H1 (cell line): ENCODE measurements around the gene FAM170B. TPM values are rescaled to one million over a fixed set of nuclear protein-coding genes. Genes with fewer than 3 reads are reported as not detected.

ENCODE experiments used
- CTCF ChIA-PET: fragments of 300-600 bp; sonication (Branson Sonifier 250); formaldehyde crosslinking; loops from one replicate; lab custom pipeline; 2021; ENCODE audit not compliant: partially characterized antibody; lab: Charles Lee
- POLR2A ChIA-PET: fragments of 300-600 bp; sonication (Branson Sonifier 250); formaldehyde crosslinking; loops from one replicate; lab custom pipeline; 2021; ENCODE audit warnings: inconsistent platforms; ENCODE audit not compliant: partially characterized antibody; lab: Charles Lee
- DNase-seq, 2 experiments: peaks; one replicate each; pipeline versions ENCODE4 v3.0.0 to v3.0.0-alpha.2; 2010 to 2022; ENCODE audit warnings: low spot score in 2 of 2, low read depth in 1 of 2, mixed read lengths in 1 of 2
- FAIRE-seq: peaks from 2 replicates; lab custom pipeline; 2011; peaks lifted over from hg19 to GRCh38; lab: Jason Lieb, UNC
- H2AFZ ChIP-seq: 2 replicates; pipeline ENCODE4 v1.8.1; 2012; ENCODE audit warnings: low read length, inconsistent platforms
- H2AK5ac ChIP-seq: 2 replicates; pipeline ENCODE4 v1.6.1; 2013; ENCODE audit warnings: low read depth, low read length
- H2BK120ac ChIP-seq: replicated peaks from 2 replicates; pipeline ENCODE3; 2013; ENCODE audit warnings: low read depth, low read length, inconsistent platforms
- H2BK12ac ChIP-seq: 2 replicates; pipeline ENCODE4 v1.6.1; 2013; ENCODE audit warnings: low read depth, low read length
- H2BK15ac ChIP-seq: 2 replicates; pipeline ENCODE4 v1.6.1; 2013; ENCODE audit warnings: low read length
- H2BK20ac ChIP-seq: 2 replicates; pipeline ENCODE4 v1.6.1; 2013; ENCODE audit warnings: low read length
- H2BK5ac ChIP-seq: 2 replicates; pipeline ENCODE4 v1.6.1; 2013; ENCODE audit warnings: low read depth, low read length
- H3K14ac ChIP-seq: 2 replicates; pipeline ENCODE4 v1.6.1; 2013; ENCODE audit warnings: inconsistent platforms; ENCODE audit not compliant: insufficient read length
- H3K18ac ChIP-seq: 2 replicates; pipeline ENCODE4 v1.6.1; 2013; ENCODE audit warnings: low read length; ENCODE audit errors: extremely low read depth
- H3K23ac ChIP-seq: 2 replicates; pipeline ENCODE4 v1.6.1; 2013; ENCODE audit warnings: inconsistent platforms; ENCODE audit not compliant: insufficient read length
- H3K23me2 ChIP-seq: 2 replicates; pipeline ENCODE4 v1.6.1; 2013; ENCODE audit warnings: low read depth, low read length
- H3K27ac ChIP-seq: 2 replicates; pipeline ENCODE4 v1.6.1; 2011; ENCODE audit warnings: low read depth, low read length, inconsistent platforms
- H3K27me3 ChIP-seq, 4 experiments: replicated peaks in 1 of 4; 1 replicate in 1 of 4; 2 replicates in 3 of 4; pipeline versions ENCODE4 v1.6.1 to v1.8.1; 2011 to 2013; ENCODE audit warnings: low read length in 3 of 4, mild to moderate bottlenecking in 3 of 4, inconsistent platforms in 2 of 4, mixed read lengths in 2 of 4, moderate library complexity in 1 of 4; ENCODE audit not compliant: control insufficient read depth in 3 of 4, insufficient read depth in 3 of 4; ENCODE audit errors: extremely low read depth in 1 of 4
- H3K36me3 ChIP-seq, 4 experiments: 2 replicates each; pipeline versions ENCODE4 v1.6.1 to v1.8.1; 2011 to 2013; ENCODE audit warnings: mild to moderate bottlenecking in 4 of 4, low read length in 3 of 4, moderate library complexity in 2 of 4, control low read depth in 1 of 4, inconsistent platforms in 1 of 4; ENCODE audit not compliant: insufficient read depth in 4 of 4, control insufficient read depth in 2 of 4
- H3K4ac ChIP-seq: replicated peaks from 2 replicates; pipeline ENCODE3; 2013; ENCODE audit warnings: low read length, low read depth, mixed read lengths, inconsistent platforms; ENCODE audit not compliant: insufficient read length
- H3K4me1 ChIP-seq, 4 experiments: replicated peaks in 1 of 4; 1 replicate in 1 of 4; 2 replicates in 3 of 4; pipeline versions ENCODE4 v1.6.1 to v1.8.1; 2011 to 2013; ENCODE audit warnings: low read length in 3 of 4, inconsistent platforms in 2 of 4, mixed read lengths in 1 of 4; ENCODE audit not compliant: insufficient read depth in 4 of 4, control insufficient read depth in 3 of 4
- H3K4me2 ChIP-seq, 2 experiments: 2 replicates each; pipeline versions ENCODE4 v1.6.1 to v1.8.1; 2011 to 2013; ENCODE audit warnings: low read depth in 2 of 2, low read length in 2 of 2, control low read depth in 1 of 2, inconsistent platforms in 1 of 2, mild to moderate bottlenecking in 1 of 2; ENCODE audit not compliant: insufficient read depth in 1 of 2
- H3K4me3 ChIP-seq, 4 experiments: fragments of 200-600, 300-600 bp in 1 of 4; sonication (generic), shearing (Covaris generic), sonication (Bioruptor Twin) in 1 of 4; 2 replicates each; pipeline versions ENCODE4 v1.5.1 to v1.8.1; 2011 to 2016; ENCODE audit warnings: low read length in 4 of 4, low read depth in 3 of 4, control low read depth in 2 of 4, inconsistent platforms in 2 of 4, mild to moderate bottlenecking in 2 of 4, mixed read lengths in 1 of 4, moderate library complexity in 1 of 4; ENCODE audit not compliant: insufficient read depth in 2 of 4; ENCODE audit errors: extremely low read depth in 1 of 4
- H3K56ac ChIP-seq: replicated peaks from 2 replicates; pipeline ENCODE3; 2013; ENCODE audit warnings: low read depth, mild to moderate bottlenecking, mixed read lengths, low read length, inconsistent platforms; ENCODE audit not compliant: insufficient read length
- H3K79me1 ChIP-seq: 2 replicates; pipeline ENCODE4 v1.6.1; 2013; ENCODE audit warnings: low read depth, low read length, control low read depth
- H3K79me2 ChIP-seq, 2 experiments: 2 replicates each; pipeline versions ENCODE4 v1.6.1 to v1.8.1; 2012 to 2013; ENCODE audit warnings: low read length in 2 of 2, mild to moderate bottlenecking in 2 of 2, inconsistent platforms in 1 of 2; ENCODE audit not compliant: insufficient read depth in 2 of 2, control insufficient read depth in 1 of 2
- H3K9ac ChIP-seq, 4 experiments: replicated peaks in 1 of 4; 1 replicate in 1 of 4; 2 replicates in 3 of 4; pipeline versions ENCODE4 v1.6.1 to v1.8.1; 2011 to 2013; ENCODE audit warnings: low read depth in 3 of 4, low read length in 3 of 4, control low read depth in 2 of 4, mild to moderate bottlenecking in 2 of 4, moderate library complexity in 2 of 4, inconsistent platforms in 1 of 4; ENCODE audit errors: extremely low read depth in 1 of 4
- H3K9me3 ChIP-seq, 2 experiments: 2 replicates each; pipeline versions ENCODE4 v1.6.1 to v1.8.1; 2012 to 2013; ENCODE audit warnings: mild to moderate bottlenecking in 2 of 2, moderate library complexity in 2 of 2, control low read depth in 1 of 2, inconsistent platforms in 1 of 2, low read depth in 1 of 2, low read length in 1 of 2, mixed read lengths in 1 of 2; ENCODE audit not compliant: insufficient read depth in 2 of 2
- H4K20me1 ChIP-seq, 2 experiments: replicated peaks in 1 of 2; 2 replicates each; pipeline versions ENCODE3 to v1.8.1; 2011 to 2013; ENCODE audit warnings: inconsistent platforms in 2 of 2, low read length in 2 of 2, mild to moderate bottlenecking in 1 of 2; ENCODE audit not compliant: insufficient read depth in 2 of 2, control insufficient read depth in 1 of 2
- H4K5ac ChIP-seq: 2 replicates; pipeline ENCODE4 v1.6.1; 2013; ENCODE audit warnings: low read length, low read depth, mixed read lengths, inconsistent platforms; ENCODE audit not compliant: insufficient read length
- H4K8ac ChIP-seq: 2 replicates; pipeline ENCODE4 v1.8.0; 2013; ENCODE audit warnings: mild to moderate bottlenecking, moderate library complexity, low read length, inconsistent platforms; ENCODE audit not compliant: insufficient read depth; ENCODE audit errors: extremely low read depth
- H4K91ac ChIP-seq: replicated peaks from 2 replicates; pipeline ENCODE3; 2013; ENCODE audit warnings: low read length, mixed read lengths, inconsistent platforms; ENCODE audit not compliant: insufficient read length
- JUN ChIP-seq: IDR thresholded peaks from 2 replicates; pipeline ENCODE4 v1.6.1; 2011; ENCODE audit warnings: low read depth, mild to moderate bottlenecking, improper control_type of control experiment, low read length
- POU5F1 ChIP-seq: IDR thresholded peaks from 2 replicates; pipeline ENCODE4 v1.6.1; 2011; ENCODE audit warnings: low read depth, mild to moderate bottlenecking, low read length, moderate library complexity
- WGBS, 2 experiments: shearing (Covaris generic) in 1 of 2; methylation state at CpG; one replicate each; pipeline versions ENCODE4 v1.1.6 to v1.1.7; 2013 to 2015; ENCODE audit warnings: low lambda C conversion rate in 2 of 2, mixed read lengths in 2 of 2, inconsistent platforms in 1 of 2, low coverage in 1 of 2, missing lambda C conversion rate in 1 of 2; ENCODE audit not compliant: insufficient replicate concordance in 2 of 2, insufficient coverage in 1 of 2, insufficient read length in 1 of 2; ENCODE audit errors: extremely low coverage in 1 of 2, missing lambda C conversion rate in 1 of 2; 5-methylcytosine and 5-hydroxymethylcytosine counted together
- polyA plus RNA-seq, 7 experiments: library from polyadenylated mRNA; depleted of rRNA in 3 of 7; stranded (reverse) in 5 of 7; unstranded in 2 of 7; fragments of >200 nt in 5 of 7; fragments of 200-250 nt in 2 of 7; gene quantifications; 1 replicate in 5 of 7; 2 replicates in 1 of 7; 4 replicates in 1 of 7; pipeline versions ENCODE4 v1.2.1 to v1.2.3, GENCODE V29; 2011 to 2013; ENCODE audit warnings: missing spikeins in 2 of 7, mixed read lengths in 2 of 7
- total RNA-seq: library from RNA; stranded (reverse); fragmentation: NEBNext Ultra II Directional; extraction: Animal tissue kit (Norgen Biotek cat#: 25700); gene quantifications from 2 replicates; pipeline ENCODE4 v1.2.1, GENCODE V29; 2021

FAM170B gene
- total and polyA plus RNA-seq, 2 of the 8 experiments (the other 6 are each of a cell fraction or from before 2014, with no cell fraction given) = not detected

- no peak overlapping the region for H2BK120ac ChIP-seq
- H3K4me2 ChIP-seq = no peak overlapping the region
- H3K27me3 ChIP-seq = no peaks in the 10 kb centered on the region
- H2BK5ac ChIP-seq = no peak overlapping the region
- H2AFZ ChIP-seq = no peak overlapping the region
- no peak overlapping the region for H3K9ac ChIP-seq
- no peaks in the 10 kb centered on the region for H3K23me2 ChIP-seq
- H2BK20ac ChIP-seq = no peak overlapping the region
- WGBS, 2 experiments = 58% methylated on average over 3 of the region's 3 CpGs; no CpG with 5 or more reads in 1 of the 2 experiments
- H3K27ac ChIP-seq = no peak overlapping the region
- no peak overlapping the region for H2BK12ac ChIP-seq
- no peak overlapping the region for H3K18ac ChIP-seq
- H3K4me1 ChIP-seq = peaks cover 0 to 3% (median 0%) of the 10 kb centered on the region in 4 experiments; a peak in 1 of 7 replicates
- H2BK15ac ChIP-seq = no peak overlapping the region
- H3K79me2 ChIP-seq = no peaks in the 10 kb centered on the region
- ChIA-PET POLR2A (no interaction called here), CTCF (no interaction called here)
- no peaks in the 10 kb centered on the region for H3K36me3 ChIP-seq
- no peak overlapping the region for H3K23ac ChIP-seq
- FAIRE-seq (no peak), DNase-seq (no peak)
- no peaks in the 10 kb centered on the region for H4K20me1 ChIP-seq
- no peak overlapping the region for H2AK5ac ChIP-seq
- H4K5ac ChIP-seq = no peak overlapping the region
- no peak overlapping the region for H4K91ac ChIP-seq
- no peak for TF ChIP-seq JUN
- no peak for TF ChIP-seq POU5F1
- H3K56ac ChIP-seq = no peak overlapping the region
- H3K4me3 ChIP-seq = no peak overlapping the region
- H3K9me3 ChIP-seq = no peaks in the 10 kb centered on the region
- H3K79me1 ChIP-seq = no peaks in the 10 kb centered on the region
- H4K8ac ChIP-seq = no peak overlapping the region
- H3K14ac ChIP-seq = no peak overlapping the region
- H3K4ac ChIP-seq = no peak overlapping the region
These were observed 46.6 kb upstream of the FAM170B start for GRCh38 chr10:49180444-49180860.
